ENCODE measurements around the gene RBMS3.

- no peak for TF ChIP-seq JUN (CRISPR knock-in tag; IDR thresholded peaks at IDR 0.05)
- TF ChIP-seq CTCF (IDR thresholded peaks at IDR 0.05): no peak
- TF ChIP-seq NR1H2 (CRISPR knock-in tag; IDR thresholded peaks at IDR 0.05): no peak
- TF ChIP-seq ZNF232 (CRISPR knock-in tag; IDR thresholded peaks at IDR 0.05): no peak
- no peak for TF ChIP-seq ATF2 (CRISPR knock-in tag; IDR thresholded peaks at IDR 0.05; ENCODE audit: borderline replicate concordance, low read depth)
- no peak for TF ChIP-seq FOXP1 (CRISPR knock-in tag; IDR thresholded peaks at IDR 0.05; ENCODE audit: borderline replicate concordance)
- no peak for TF ChIP-seq RORB (CRISPR knock-in tag; IDR thresholded peaks at IDR 0.05)
- TF ChIP-seq E2F1 (CRISPR knock-in tag; IDR thresholded peaks at IDR 0.05): no peak
- TF ChIP-seq E2F4 (CRISPR knock-in tag; IDR thresholded peaks at IDR 0.05; ENCODE audit: borderline replicate concordance, low read depth): no peak
- TF ChIP-seq NR3C1 (CRISPR knock-in tag; conservative IDR thresholded peaks at IDR 0.05; ENCODE audit: low read depth): no peak
- TF ChIP-seq CREB1 (CRISPR knock-in tag; IDR thresholded peaks at IDR 0.05): no peak
- no peak for TF ChIP-seq ZNF219 (CRISPR knock-in tag; IDR thresholded peaks at IDR 0.05; ENCODE audit: borderline replicate concordance)
Measured at GRCh38 chr3:29534006-29534405, 253.1 kb downstream of the RBMS3 start.

All from WTC11 (cell line).